Measurements from ENCODE around the gene ABCA13. TPM values are rescaled to one million over a fixed set of nuclear protein-coding genes. Genes with fewer than 3 reads are reported as not detected.

Gene ABCA13
- polyA plus RNA-seq, 1 of the 3 experiments (the other 2 are of a cell fraction), result not detected

DNA sequence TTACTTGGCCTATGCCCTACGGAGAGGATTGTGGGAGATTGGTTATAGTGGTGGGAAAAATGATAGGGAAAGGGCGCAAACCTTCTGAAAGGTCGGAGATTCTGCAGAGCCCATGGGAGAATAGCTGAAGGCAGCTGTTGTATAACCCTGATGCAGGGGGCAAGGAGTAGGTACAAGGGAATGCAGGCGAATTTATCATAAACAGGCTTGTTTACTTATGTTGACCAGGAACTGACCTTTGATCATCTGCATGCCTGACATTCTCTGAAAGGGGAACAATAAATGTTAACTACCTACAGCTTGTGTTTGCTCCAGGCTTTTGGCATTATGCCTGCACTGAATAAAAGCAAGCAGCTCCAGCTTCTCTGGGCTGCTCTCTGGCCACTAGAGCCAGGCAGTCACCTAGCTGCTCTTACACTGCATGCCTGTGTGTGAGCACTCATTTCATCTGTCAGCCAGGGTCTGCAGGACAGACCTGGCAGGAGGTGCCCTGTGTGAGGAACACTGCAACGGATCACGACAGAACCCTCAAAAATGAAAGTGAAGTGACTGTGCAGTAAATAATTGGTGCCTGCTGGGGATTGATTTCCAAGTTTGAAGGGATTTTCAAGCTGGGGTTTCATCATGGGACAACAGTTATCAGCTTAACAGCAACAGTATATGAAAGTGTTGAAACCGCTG lies 31.1 kb upstream of the ABCA13 start:
- no peak for DNase-seq
- H3K9me2 ChIP-seq, result no peaks in the 10 kb centered on the region
- peak overlapping the region; percentile 39; the same call in 1 of the 2 replicates for H3K4me2 ChIP-seq
- H3K9me3 ChIP-seq, result no peaks in the 10 kb centered on the region
- H3K27me3 ChIP-seq (ENCODE audit: insufficient read depth), result peaks cover 12% of the 10 kb centered on the region; the same call in 1 of the 2 replicates
- ChIA-PET POLR2A (no interaction called here), CTCF (interaction anchor here (1.0 to 2.2 kb wide), 4 partner anchors 10 to 195 kb away, joined by 3 to 8 read pairs (median 6); no protein-coding TSS in a partner anchor)
- H3K27ac ChIP-seq (ENCODE audit: low read depth in 2 of 2, low read length in 1 of 2), result no peak overlapping the region
- H3K4me1 ChIP-seq (ENCODE audit: control insufficient read depth in 1 of 2, insufficient read depth in 2 of 2, low read depth in 1 of 2, low read length in 1 of 2), result peaks cover 0 to 2% of the 10 kb centered on the region in 2 experiments; a peak in 1 of 4 replicates
- H4K20me1 ChIP-seq (ENCODE audit: insufficient read depth), result no peaks in the 10 kb centered on the region
- H3K4me3 ChIP-seq (ENCODE audit: low read depth in 2 of 2, low read length in 1 of 2), result 0 out of 4 replicates have a peak overlapping the region, but pooled peaks of 1 of the 2 experiments have one; percentile 14
- no peak overlapping the region for H2AFZ ChIP-seq (ENCODE audit: low read depth)
- H3F3A ChIP-seq (replicated peaks; ENCODE audit: insufficient read depth), result no peaks in the 10 kb centered on the region
- no peaks in the 10 kb centered on the region for H3K36me3 ChIP-seq (replicated peaks in 1 of 2; ENCODE audit: control insufficient read depth in 1 of 2, insufficient read depth in 2 of 2, low read length in 1 of 2)
- no peak overlapping the region for H3K9ac ChIP-seq
- 47% methylated on average over 7 of the region's 7 CpGs for WGBS (ENCODE audit: low lambda C conversion rate)
- TF ChIP-seq, protein P1, sequence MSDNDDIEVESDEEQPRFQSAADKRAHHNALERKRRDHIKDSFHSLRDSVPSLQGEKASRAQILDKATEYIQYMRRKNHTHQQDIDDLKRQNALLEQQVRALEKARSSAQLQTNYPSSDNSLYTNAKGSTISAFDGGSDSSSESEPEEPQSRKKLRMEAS (IDR thresholded peaks at IDR 0.05; ENCODE audit: low read depth), result no peak
- no peak for TF ChIP-seq YY1 (IDR thresholded peaks at IDR 0.05; ENCODE audit: low read depth)
- no peak for TF ChIP-seq EP300 (IDR thresholded peaks at IDR 0.05; ENCODE audit: borderline replicate concordance in 1 of 2, low read depth in 1 of 2, low read length in 1 of 2)
- TF ChIP-seq, protein P2, sequence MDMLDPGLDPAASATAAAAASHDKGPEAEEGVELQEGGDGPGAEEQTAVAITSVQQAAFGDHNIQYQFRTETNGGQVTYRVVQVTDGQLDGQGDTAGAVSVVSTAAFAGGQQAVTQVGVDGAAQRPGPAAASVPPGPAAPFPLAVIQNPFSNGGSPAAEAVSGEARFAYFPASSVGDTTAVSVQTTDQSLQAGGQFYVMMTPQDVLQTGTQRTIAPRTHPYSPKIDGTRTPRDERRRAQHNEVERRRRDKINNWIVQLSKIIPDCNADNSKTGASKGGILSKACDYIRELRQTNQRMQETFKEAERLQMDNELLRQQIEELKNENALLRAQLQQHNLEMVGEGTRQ (IDR thresholded peaks at IDR 0.05; ENCODE audit: borderline replicate concordance, low read depth, low read length), result no peak
- no peak for TF ChIP-seq TEAD4 (IDR thresholded peaks at IDR 0.05; ENCODE audit: borderline replicate concordance, insufficient read depth)
- TF ChIP-seq RFX5 (IDR thresholded peaks at IDR 0.05; ENCODE audit: low read length), result no peak
- no peak for TF ChIP-seq CHD2 (IDR thresholded peaks at IDR 0.05; ENCODE audit: low read length, partially characterized antibody)
- no peak for TF ChIP-seq JUND (IDR thresholded peaks at IDR 0.05)
- TF ChIP-seq POLR2AphosphoS5 (IDR thresholded peaks at IDR 0.05; ENCODE audit: low read depth, low read length), result no peak
- TF ChIP-seq CTCF (IDR thresholded peaks at IDR 0.05), result no peak
- no peak for TF ChIP-seq FOXJ3 (CRISPR knock-in tag; IDR thresholded peaks at IDR 0.05)
- TF ChIP-seq MEF2A (IDR thresholded peaks at IDR 0.05; ENCODE audit: borderline replicate concordance, low read depth), result no peak
- no peak for TF ChIP-seq PBX3 (IDR thresholded peaks at IDR 0.05)
- TF ChIP-seq SMC3 (IDR thresholded peaks at IDR 0.05; ENCODE audit: low read depth, low read length), result no peak
- TF ChIP-seq, protein P3, sequence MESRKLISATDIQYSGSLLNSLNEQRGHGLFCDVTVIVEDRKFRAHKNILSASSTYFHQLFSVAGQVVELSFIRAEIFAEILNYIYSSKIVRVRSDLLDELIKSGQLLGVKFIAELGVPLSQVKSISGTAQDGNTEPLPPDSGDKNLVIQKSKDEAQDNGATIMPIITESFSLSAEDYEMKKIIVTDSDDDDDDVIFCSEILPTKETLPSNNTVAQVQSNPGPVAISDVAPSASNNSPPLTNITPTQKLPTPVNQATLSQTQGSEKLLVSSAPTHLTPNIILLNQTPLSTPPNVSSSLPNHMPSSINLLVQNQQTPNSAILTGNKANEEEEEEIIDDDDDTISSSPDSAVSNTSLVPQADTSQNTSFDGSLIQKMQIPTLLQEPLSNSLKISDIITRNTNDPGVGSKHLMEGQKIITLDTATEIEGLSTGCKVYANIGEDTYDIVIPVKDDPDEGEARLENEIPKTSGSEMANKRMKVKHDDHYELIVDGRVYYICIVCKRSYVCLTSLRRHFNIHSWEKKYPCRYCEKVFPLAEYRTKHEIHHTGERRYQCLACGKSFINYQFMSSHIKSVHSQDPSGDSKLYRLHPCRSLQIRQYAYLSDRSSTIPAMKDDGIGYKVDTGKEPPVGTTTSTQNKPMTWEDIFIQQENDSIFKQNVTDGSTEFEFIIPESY (IDR thresholded peaks at IDR 0.05; ENCODE audit: borderline replicate concordance, low read depth), result no peak
- no peak for TF ChIP-seq IRF3 (IDR thresholded peaks at IDR 0.05; ENCODE audit: low read depth, low read length)
- TF ChIP-seq MXI1 (IDR thresholded peaks at IDR 0.05; ENCODE audit: low read depth, low read length), result no peak
- no peak for TF ChIP-seq GABPA (IDR thresholded peaks at IDR 0.05; ENCODE audit: low read depth)
- TF ChIP-seq TCF12 (IDR thresholded peaks at IDR 0.05), result no peak
- no peaks in the 10 kb centered on the region for H3K79me2 ChIP-seq (ENCODE audit: insufficient read depth)
